GM20000 (cell line): ENCODE data around the gene MRS2.

ENCODE experiments used
- DNase-seq: peaks from one replicate; pipeline ENCODE4 v3.0.0; 2012; ENCODE audit warnings: low spot score
- TF ChIP-seq, protein P1 (sequence below): IDR thresholded peaks from 2 replicates; pipeline ENCODE4 v1.5.1; 2012; ENCODE audit warnings: mild to moderate bottlenecking, control low read depth; ENCODE audit errors: extremely low read depth, missing control alignments

MRS2 gene

DNA sequence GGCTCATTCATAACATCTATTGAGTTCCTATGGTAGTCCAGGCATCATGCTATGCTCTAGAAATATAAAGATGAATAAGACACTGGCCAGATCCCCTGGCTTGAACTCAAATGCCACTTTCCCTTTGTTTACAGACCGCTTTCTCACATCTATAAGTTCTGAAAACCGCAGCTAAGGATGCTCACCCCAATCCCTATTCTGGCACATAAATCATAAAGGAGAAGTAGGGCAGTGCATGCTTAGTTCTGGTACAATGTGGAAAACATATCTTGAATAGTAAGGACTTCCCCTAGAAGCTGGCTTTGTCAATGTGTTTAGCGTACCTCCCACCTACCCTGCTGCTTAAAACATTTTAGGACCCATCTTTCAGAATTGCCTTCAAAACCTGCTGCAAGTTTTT, 26.4 kb downstream of the MRS2 start:
- DNase-seq, result no peak
- TF ChIP-seq, protein P1, sequence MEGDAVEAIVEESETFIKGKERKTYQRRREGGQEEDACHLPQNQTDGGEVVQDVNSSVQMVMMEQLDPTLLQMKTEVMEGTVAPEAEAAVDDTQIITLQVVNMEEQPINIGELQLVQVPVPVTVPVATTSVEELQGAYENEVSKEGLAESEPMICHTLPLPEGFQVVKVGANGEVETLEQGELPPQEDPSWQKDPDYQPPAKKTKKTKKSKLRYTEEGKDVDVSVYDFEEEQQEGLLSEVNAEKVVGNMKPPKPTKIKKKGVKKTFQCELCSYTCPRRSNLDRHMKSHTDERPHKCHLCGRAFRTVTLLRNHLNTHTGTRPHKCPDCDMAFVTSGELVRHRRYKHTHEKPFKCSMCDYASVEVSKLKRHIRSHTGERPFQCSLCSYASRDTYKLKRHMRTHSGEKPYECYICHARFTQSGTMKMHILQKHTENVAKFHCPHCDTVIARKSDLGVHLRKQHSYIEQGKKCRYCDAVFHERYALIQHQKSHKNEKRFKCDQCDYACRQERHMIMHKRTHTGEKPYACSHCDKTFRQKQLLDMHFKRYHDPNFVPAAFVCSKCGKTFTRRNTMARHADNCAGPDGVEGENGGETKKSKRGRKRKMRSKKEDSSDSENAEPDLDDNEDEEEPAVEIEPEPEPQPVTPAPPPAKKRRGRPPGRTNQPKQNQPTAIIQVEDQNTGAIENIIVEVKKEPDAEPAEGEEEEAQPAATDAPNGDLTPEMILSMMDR, result no peak

DNA sequence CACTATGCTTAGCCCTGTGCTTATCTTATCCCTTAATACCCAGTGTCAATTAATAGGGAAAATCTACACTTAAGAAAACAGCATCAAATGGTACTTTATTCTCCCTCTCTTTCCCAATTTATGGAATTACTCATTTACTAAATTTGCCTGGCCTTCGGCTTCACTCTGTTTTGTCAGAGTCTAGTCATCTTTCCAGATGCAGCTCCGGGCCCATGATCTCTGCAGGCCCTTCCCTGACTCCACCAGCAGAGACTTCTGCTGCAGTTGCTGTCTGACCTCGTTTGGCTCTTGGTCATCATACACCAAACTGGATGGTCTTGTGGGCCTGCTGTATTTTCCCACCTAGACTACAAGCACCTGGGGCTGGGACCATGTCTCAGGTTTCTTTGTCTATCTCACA, 27.4 kb downstream of the MRS2 start:
- TF ChIP-seq, protein P1, result no peak
- DNase-seq, result no peak

DNA sequence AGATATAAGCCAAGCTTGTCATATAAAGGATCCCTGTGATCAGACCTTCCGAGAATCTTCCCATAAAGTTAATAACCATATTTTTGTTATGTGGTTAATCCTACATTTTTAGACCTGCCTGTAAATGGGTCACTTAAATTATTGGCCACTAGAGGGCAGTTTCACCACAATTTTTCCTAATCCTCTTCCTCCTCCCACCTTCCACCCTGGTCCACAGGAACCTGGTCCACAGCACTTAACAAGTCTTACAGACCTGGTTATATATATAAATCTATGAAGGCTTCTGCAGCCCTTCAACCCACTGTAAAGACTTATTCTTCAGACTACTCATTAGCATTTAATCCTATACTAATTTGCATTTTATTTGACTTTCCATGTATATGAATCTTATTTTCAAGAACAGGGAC, 28.3 kb downstream of the MRS2 start:
- TF ChIP-seq, protein P1, result peak; percentile 34
- peak; percentile 33 for DNase-seq

DNA sequence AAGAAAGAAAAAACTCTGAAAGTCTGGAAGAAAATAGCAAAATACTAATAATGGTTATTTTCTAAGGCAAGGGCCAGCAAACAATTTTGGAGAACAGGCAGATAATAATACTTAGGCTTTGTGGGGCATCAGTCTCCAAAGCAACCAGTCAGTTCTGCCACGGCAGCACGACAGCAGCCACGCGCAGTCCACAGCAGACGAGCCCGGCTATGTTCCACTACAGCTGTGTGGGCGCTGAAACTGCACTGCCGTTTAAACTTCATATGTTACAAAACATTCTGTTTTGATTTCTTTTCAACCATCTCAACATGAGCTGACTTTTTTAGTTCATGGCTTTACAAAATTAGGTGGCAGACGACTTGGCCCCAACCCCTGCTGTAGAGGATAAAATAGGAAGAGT, 29.9 kb downstream of the MRS2 start:
- TF ChIP-seq, protein P1, result no peak
- DNase-seq, result no peak

DNA sequence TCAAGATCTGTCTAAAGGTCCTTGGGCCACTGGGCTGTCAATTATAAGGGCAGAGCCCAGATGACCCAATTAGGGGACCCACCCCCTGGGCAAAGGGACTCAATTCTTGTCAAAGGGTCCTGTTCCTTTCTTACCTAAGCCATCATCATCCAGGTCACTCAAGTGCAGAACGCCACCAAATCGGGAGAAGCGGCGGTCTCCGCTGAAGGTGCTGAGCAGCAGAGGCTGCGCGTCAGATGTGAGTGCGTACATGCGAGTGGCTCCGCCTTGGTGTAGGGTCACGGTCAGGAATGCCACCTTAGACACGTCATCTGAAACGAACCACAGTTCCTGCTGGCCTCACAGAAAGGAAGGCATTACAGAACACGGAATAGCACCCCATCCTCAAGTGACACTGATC, 34.2 kb downstream of the MRS2 start:
- TF ChIP-seq, protein P1, result no peak

DNA sequence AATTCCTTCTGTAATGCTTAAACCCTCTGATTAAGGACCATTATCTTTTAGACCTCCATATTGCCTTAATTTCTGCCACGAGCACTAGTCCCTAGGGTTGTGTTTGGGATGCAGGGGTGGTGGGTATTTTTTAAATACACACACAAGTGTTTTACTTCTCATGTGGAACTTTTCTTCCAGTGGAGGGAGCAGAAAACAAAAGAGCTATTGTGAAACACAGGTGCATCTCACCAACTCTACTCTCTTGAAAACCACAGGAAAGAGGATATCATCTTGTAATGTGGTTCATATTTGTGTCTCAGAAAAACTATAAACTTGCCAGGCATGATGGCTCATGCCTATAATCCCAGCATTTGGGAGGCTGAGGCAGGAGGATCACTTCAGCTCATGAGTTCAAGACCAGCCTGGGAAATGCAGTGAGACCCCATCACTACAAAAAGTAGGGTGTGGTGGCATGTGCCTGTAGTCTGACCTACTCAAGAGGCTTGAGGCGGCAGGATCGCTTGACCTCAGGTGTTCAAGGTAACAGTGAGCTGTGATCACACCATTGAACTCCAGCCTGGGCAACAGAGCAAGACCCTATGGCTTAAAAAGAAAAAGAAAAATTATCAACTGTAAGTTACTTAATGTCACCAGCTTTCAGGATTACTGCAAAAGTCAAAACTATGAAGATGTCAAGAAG, 37.3 kb downstream of the MRS2 start:
- TF ChIP-seq, protein P1, result no peak
- DNase-seq, result no peak

More for the DNA sequence above, 34.2 kb downstream of the MRS2 start:
- DNase-seq, result no peak

DNA sequence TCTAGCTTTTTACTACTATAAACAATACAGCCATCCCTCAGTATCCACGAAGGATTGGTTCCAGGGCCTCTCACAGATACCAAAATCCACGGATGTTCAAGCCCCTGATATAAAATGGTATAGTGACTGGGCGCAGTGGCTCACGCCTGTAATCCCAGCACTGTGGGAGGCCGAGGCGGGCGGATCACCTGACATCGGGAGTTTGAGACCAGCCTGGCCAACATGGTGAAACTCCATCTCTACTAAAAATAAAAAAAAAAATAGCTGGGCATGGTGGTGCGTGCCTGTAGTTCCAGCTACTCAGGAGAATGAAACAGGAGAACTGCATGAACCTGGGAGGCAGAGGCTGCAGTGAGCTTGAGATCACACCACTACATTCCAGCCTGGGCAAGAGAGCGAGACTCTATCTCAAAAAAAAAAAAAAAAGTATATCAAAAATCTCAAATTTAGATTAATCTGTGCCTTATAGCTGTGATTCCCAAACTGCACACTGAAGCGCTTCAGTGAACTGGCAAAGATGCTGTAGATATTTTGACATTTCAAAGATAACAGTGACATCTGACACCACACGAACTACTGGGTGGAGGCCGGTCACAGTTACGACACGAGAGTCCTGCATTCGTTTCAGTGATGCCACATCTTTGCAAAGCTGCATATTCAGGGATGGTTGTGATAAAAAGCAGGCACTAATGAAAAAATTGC, 38.3 kb downstream of the MRS2 start:
- no peak for DNase-seq
- TF ChIP-seq, protein P1, result no peak
